Measurements from ENCODE around the gene PASD1.

Gene PASD1

GRCh38 chrX:151702741-151703340 lies 139.4 kb downstream of the PASD1 start:
- no peak for DNase-seq

GRCh38 chrX:151703487-151703886 lies 140.0 kb downstream of the PASD1 start:
- DNase-seq: no peak

GRCh38 chrX:151704041-151704663 lies 140.7 kb downstream of the PASD1 start:
- no peak for DNase-seq

GRCh38 chrX:151708821-151709220 lies 145.3 kb downstream of the PASD1 start:
- DNase-seq: no peak

- no peak for DNase-seq
Measured at GRCh38 chrX:151710457-151710856, 147.0 kb downstream of the PASD1 start.

- no peak for DNase-seq
Measured at GRCh38 chrX:151711154-151711553, 147.7 kb downstream of the PASD1 start.

GRCh38 chrX:151711787-151712186 lies 148.3 kb downstream of the PASD1 start:
- DNase-seq: no peak

GRCh38 chrX:151712253-151712652 lies 148.8 kb downstream of the PASD1 start:
- no peak for DNase-seq

- no peak for DNase-seq
Measured at GRCh38 chrX:151713849-151714248, 150.4 kb downstream of the PASD1 start.

- DNase-seq: no peak
Measured at GRCh38 chrX:151714362-151714761, 150.9 kb downstream of the PASD1 start.

- no peak for DNase-seq
Measured at GRCh38 chrX:151715752-151716151, 152.3 kb downstream of the PASD1 start, which contains the start of gene FATE1. Gene FATE1, plus strand, starts transcription at chrX:151716035. Its CDS starts 85 bp downstream, at chrX:151716120.

GRCh38 chrX:151722241-151722846 lies 158.9 kb downstream of the PASD1 start:
- no peak for DNase-seq

- no peak for DNase-seq
Measured at GRCh38 chrX:151723156-151723760, 159.8 kb downstream of the PASD1 start.

- DNase-seq: no peak
Measured at GRCh38 chrX:151724563-151725337, 161.3 kb downstream of the PASD1 start.

- DNase-seq: no peak
Measured at GRCh38 chrX:151725338-151725614, 161.8 kb downstream of the PASD1 start.

Data from central memory CD4-positive, alpha-beta T cell (primary cell).